HS-27A (cell line): ENCODE data around the gene TEX101.
"Not testable (repeated sequence)": the region's sequence is repeated elsewhere in the genome, so short reads cannot be mapped to it uniquely, and the experiment has no call there.

Experiments
- DNase-seq: peaks from one replicate; pipeline ENCODE4 v3.0.0-alpha.2; 2012; ENCODE audit warnings: low read depth, missing footprints

Gene TEX101

GRCh38 chr19:43420954-43421353 lies 6.3 kb downstream of the TEX101 start:
- DNase-seq = no peak

GRCh38 chr19:43422000-43422688 lies 7.5 kb downstream of the TEX101 start:
- DNase-seq = no peak

GRCh38 chr19:43422689-43423066 lies 8.0 kb downstream of the TEX101 start:
- DNase-seq = no peak

DNA sequence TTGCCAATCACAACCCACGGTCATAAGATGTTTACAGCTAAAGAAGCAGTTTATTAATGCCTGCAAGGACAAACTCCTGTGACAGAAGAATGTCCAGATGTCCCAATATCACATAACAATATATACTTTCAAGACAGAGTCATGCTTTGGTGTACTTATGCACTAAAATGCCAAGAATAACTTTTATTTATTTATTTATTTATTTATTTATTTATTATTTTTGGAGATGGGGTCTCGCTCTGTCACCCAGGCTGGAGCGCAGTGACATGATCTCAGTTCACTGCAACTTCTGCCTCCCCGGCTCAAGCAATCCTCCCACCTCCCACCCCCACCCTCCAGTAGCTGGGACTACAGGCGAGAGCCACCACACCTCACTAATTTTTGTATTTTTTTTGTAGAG lies 9.1 kb downstream of the TEX101 start:
- no peak for DNase-seq

DNA sequence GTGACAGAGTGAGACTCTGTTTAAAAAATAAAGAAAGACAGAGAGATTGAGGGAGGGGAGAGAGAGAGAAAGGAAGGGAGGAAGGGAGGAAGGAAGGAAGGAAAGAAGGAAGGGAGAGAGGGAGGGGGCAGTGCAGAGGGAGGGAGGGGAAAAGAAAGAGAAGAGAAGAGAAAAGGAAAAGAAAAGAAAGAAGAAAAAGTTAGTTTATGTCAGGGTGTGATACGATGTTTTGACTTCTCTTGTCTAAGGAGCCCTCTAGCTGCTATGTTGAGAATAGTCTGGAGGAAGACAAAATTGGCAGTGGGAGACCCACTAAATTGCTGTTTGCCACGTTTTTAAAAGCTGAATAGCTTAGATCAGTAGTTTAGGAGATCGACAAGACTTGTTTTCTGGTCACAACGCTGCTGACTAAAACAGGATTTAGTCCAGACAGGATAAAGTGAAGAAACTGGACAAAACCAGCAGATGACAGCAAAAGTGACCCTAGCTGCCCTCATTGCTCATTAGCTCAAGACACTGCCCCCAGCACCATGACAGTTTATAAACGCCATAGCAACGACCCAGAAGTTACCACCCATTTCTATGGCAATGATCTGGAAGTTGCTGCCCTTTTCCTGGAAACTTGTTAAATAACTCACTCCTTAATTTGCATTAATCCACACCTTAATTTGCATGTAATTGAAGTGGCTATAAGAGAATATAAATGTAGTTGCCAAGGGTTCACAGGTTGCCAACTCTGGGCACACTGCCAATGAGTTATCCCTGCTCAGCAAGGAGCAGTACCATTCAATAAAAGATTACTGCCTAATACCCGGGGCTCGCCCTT lies 11.1 kb downstream of the TEX101 start:
- no peak for DNase-seq

DNA sequence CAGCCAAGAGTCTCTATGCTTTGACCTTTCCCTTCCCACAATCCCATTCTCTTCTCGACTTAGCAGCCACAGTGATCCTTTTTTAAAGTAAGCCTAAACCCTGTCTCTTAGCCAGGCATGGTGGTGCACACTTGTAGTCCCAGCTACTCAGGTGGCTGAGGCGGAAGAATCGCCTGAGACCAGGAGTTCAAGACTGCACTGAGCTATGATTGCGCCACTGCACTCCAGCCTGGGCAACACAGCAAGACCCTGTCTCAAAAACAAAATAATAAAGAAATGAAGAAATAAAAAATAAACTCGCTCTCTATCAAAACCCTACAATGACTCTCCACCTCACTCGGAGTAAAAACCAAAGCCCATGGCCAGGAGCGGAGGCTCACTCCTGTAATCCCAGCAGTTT lies 14.7 kb downstream of the TEX101 start:
- DNase-seq = no peak

GRCh38 chr19:43430142-43430710 lies 15.5 kb downstream of the TEX101 start:
- no peak for DNase-seq

- no peak for DNase-seq
These were observed 16.3 kb downstream of the TEX101 start for GRCh38 chr19:43430976-43431375.

DNA sequence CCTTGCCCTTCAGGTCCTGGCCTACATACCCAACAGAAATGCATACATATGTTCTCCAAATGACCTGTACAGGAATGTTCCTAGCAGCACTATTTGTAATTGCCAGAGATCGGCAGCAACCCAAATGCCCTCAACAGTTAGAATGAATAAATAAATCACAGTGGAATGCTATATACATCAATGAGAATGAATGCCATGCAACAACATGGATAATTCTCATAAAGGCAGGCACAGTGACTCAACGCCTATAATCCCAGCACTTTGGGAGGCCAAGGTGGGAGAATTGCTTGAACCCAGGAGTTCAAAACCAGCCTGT lies 18.6 kb downstream of the TEX101 start:
- DNase-seq = no peak

DNA sequence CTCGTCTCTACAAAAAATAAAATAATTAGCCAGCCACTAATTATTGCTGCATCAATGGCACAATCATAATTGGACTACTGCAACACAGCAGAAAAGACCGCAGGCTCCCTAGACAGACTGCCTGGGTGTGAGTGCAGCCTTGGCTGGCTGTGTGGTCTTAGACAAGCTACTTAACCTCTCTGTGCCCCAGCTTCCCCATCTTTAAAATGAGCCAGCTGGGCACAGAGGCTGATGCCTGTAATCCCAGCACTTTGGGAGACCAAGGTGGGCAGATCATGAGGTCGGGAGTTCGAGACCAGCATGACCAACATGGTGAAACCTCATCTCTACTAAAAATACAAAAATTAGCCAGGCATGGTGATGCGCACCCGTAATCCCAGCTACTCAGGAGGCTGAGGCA lies 19.0 kb downstream of the TEX101 start:
- no peak for DNase-seq

- no peak for DNase-seq
These were observed 21.1 kb downstream of the TEX101 start for GRCh38 chr19:43435775-43436174.

DNA sequence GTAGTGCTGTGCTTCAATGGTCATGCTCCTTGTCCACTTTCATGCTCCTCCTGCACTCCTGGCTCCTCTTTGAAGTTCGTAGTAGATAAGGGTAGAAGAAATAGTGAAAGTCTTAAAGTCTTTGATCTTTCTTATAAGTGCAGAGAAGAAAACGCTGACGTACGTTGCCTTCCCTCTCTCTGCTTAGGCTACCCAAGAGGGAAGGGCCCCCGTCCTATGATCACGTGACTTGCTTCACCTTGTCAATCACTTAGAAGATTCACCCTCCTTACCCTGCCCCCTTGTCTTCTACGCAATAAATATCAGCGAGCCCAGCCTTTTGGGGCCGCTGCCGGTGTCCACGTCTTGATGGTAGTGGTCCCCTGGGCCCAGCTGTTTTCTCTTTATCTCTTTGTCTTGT lies 22.6 kb downstream of the TEX101 start:
- DNase-seq = not testable (repeated sequence)

DNA sequence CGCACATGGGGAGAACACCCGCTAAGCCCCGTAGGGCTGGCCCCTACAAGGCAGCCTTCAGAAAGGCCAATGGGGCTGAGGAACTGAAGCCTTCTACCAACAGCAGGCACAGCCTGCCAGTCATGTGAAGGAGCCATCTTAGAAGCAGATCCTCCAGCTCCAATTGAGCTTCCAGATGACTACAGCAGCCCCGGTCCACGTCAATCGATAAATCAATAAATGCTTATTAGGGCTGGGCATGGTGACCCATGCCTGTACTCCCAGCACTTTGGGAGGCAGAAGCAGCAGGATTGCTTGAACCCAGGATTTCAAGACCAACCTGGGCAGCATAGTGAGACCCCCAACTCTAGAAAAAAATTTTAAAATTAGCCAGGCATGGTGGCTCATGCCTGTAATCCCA lies 23.0 kb downstream of the TEX101 start:
- no peak for DNase-seq

DNA sequence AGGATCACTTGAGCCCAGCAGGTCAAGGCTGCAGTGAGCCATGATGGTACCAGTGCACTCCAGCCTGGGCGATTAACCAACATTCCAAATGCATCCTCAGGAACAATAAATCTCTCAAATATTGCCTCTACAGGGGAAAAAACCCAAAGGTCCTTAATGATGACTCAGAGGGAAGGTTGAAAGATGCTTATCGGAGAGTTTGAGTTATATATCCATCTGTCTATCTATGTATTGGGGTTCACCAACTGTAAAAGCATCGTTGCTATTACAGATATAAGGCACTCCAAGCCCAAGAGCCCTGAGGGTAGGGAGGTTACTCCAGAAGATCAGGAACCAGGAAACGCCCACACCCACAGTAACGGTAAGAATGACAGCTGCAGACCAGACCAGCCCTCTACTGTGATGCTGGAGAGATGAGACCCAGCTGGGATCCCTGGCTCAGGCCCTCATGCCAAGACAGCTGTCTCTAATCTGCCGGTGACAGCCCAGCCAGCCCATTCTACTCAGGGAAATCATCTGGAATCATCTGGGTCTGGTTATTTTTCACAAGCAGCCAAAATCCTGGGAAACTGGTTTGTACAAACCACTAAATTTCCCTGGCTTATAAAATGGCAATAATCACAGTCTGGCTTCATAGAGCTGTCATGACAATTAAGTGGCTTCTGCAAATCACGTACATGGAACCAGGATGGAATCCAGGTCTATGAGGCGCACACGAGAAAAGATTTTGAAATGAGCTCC lies 23.8 kb downstream of the TEX101 start:
- no peak for DNase-seq

- no peak for DNase-seq
These were observed 24.5 kb downstream of the TEX101 start for GRCh38 chr19:43439032-43439708.

GRCh38 chr19:43439709-43440063 lies 25.0 kb downstream of the TEX101 start:
- DNase-seq = no peak

DNA sequence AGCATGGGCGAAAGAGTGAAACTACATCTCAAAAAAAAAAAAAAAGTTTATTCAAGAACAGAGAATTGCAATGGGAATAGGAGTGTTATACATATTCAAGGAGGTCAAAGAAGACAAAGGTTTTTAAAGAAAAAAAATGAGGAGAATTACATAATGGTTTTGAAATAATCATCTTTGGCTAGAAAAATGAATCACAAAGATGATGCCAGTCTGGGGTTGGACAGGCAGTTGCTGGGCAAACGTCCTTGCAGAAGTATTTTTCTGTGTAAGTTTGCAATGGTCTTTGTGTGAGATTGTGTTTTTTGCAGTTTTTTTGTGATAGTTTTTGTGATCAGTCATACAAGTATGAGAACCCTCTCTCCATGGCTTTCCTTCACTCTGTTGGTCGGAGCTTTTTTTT lies 27.0 kb downstream of the TEX101 start:
- DNase-seq = no peak

GRCh38 chr19:43444091-43444490 lies 29.4 kb downstream of the TEX101 start:
- DNase-seq = not testable (repeated sequence)

- DNase-seq = no peak
These were observed 30.0 kb downstream of the TEX101 start for GRCh38 chr19:43444531-43445287.

DNA sequence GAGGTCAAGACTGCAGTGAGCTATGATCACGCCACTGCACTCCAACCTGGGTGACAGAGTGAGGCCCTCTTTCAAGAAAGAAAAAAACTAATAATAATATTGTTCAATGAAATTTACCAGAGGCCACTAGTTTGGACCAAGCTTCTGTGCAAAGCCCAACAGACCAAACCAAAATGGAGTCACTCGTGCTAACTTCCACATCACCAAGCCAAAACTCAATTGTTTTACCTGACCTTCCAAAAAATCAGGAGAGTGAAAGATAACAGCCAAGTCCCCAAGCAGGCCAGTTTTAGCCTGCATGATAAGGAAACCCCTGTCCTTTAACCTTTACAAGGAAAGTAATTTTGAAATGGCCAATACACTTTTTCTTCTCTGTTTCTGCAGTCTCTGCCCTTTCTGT lies 30.7 kb downstream of the TEX101 start:
- no peak for DNase-seq

- peak; percentile 51 for DNase-seq
These were observed 32.2 kb downstream of the TEX101 start for GRCh38 chr19:43446746-43447489.
